HG03064 (cell line): ENCODE results near the gene CEP295NL.
"Not testable (repeated sequence)": the region's sequence is repeated elsewhere in the genome, so short reads cannot be mapped to it uniquely, and the experiment has no call there.

ENCODE experiments used
- ATAC-seq: cut with Tn5 transposase; IDR thresholded peaks from one replicate; pipeline ENCODE4 v1.9.1; 2021; ENCODE audit warnings: low read depth; ENCODE audit not compliant: unreplicated experiment

CEP295NL gene

GRCh38 chr17:78910497-78911284 is 7.7 kb upstream of the CEP295NL start:
- no peak for ATAC-seq

- ATAC-seq, result no peak
These were observed 5.4 kb upstream of the CEP295NL start for GRCh38 chr17:78908426-78908825.

- no peak for ATAC-seq
These were observed 2.5 kb upstream of the CEP295NL start for GRCh38 chr17:78905541-78905940.

GRCh38 chr17:78905116-78905515 is 2.1 kb upstream of the CEP295NL start:
- ATAC-seq, result no peak

- ATAC-seq, result no peak
These were observed 1.4 kb upstream of the CEP295NL start for GRCh38 chr17:78904371-78904770.

GRCh38 chr17:78902231-78902630 is 770 bp downstream of the CEP295NL start:
- not testable (repeated sequence) for ATAC-seq

GRCh38 chr17:78901806-78902205 is 1.2 kb downstream of the CEP295NL start:
- ATAC-seq, result no peak

GRCh38 chr17:78900816-78901215 is 2.2 kb downstream of the CEP295NL start:
- ATAC-seq, result no peak

GRCh38 chr17:78899361-78900260 is 3.4 kb downstream of the CEP295NL start:
- ATAC-seq, result no peak

- no peak for ATAC-seq
These were observed 4.1 kb downstream of the CEP295NL start for GRCh38 chr17:78898947-78899346.

GRCh38 chr17:78898075-78898836 is 4.7 kb downstream of the CEP295NL start:
- no peak for ATAC-seq

- ATAC-seq, result no peak
These were observed 5.3 kb downstream of the CEP295NL start for GRCh38 chr17:78897664-78898047.

- ATAC-seq, result no peak
These were observed 6.0 kb downstream of the CEP295NL start for GRCh38 chr17:78896834-78897663.

- ATAC-seq, result no peak
These were observed 6.7 kb downstream of the CEP295NL start for GRCh38 chr17:78896091-78896833.

GRCh38 chr17:78895322-78895721 is 7.7 kb downstream of the CEP295NL start:
- no peak for ATAC-seq

- ATAC-seq, result no peak
These were observed 9.3 kb downstream of the CEP295NL start for GRCh38 chr17:78893684-78894083.

GRCh38 chr17:78892936-78893379 is 10.0 kb downstream of the CEP295NL start:
- no peak for ATAC-seq

GRCh38 chr17:78892520-78892919 is 10.5 kb downstream of the CEP295NL start:
- ATAC-seq, result no peak

GRCh38 chr17:78892062-78892456 is 10.9 kb downstream of the CEP295NL start:
- ATAC-seq, result no peak
